ENCODE measurements around the gene SPACA5. TPM values are rescaled to one million over a fixed set of nuclear protein-coding genes. Genes with fewer than 3 reads are reported as not detected.
"Not testable (repeated sequence)": the region's sequence is repeated elsewhere in the genome, so short reads cannot be mapped to it uniquely, and the experiment has no call there.

Gene SPACA5
- total and polyA plus RNA-seq, 9 donors: not detected

DNA sequence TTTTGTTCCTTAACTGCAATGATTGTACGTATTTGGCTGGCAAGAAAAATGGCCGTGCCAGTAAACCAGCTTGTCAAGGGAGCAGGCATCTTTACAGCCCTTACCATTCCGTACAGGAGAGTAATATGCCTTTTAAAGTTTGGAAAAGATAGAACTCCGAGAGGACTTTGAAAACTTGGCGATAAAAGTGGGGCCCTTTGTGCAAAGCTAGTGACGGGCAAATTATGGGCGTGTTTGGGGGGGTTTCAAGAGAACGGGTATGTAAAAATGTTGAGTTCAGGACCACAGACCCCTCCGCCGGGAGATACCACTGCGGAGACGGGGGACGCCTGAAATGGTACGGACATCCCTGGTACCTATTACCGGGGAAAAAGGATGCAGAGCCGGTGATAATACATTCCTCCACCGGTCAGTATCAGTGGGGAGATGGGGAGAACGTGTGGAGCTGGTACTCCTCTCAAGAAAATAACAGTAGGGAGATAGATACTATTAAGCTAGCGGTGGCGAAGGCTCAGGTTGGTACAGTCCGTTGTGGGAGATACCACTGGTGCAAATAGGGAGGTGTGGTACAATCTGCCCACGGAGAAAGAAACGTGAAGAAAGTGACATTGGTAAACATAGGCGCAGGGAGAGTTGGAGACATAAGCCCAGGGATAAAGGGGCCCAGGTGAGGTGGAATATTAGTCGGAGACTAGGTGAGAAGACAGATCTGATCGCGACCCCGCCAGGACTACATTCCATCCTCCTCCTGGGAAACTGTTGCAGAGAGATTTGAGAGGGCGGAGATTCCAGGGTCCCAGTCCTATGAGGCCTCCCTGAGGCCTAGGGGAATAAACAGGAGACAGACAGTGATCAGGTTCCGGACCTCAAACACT, 14.5 kb downstream of the SPACA5 start:
- Histone ChIP-seq H3K36me3 (ENCODE audit: control insufficient read depth, insufficient read depth, low read length) (no peaks in the 10 kb centered on the region), H3K4me3 (ENCODE audit: low read length) (peak overlapping the region; percentile 50), H3K27me3 (ENCODE audit: control insufficient read depth, insufficient read depth, low read length) (no peaks in the 10 kb centered on the region), H3K9me3 (replicated peaks; ENCODE audit: control insufficient read depth, low read depth, low read length) (no peaks in the 10 kb centered on the region), H3K4me1 (ENCODE audit: control insufficient read depth, insufficient read depth, low read length) (no peaks in the 10 kb centered on the region), H3K27ac (ENCODE audit: low read length) (peak overlapping the region; percentile 77)
- DNase-seq: peak; percentile 88
- 32% methylated on average over 21 of the region's 30 CpGs for WGBS (ENCODE audit: insufficient coverage)

DNA sequence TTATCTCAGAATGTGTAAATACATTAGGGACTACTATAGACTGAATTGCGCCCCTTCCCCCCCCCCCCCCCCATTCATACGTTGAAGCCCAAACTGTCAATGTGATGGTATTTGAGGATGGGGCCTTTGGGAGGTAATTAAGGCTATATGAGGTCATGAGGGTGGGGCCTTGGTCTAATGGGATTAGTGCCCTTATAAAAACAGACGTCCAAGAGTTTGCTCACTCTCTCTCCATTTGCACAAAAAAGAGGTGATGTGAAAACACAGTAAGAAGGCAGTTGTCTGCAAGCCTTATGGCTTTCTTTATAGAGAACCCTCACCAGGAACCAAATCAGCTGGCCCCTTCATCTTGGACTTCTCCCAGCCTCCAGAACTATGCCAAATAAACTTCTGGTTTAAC, 15.3 kb downstream of the SPACA5 start:
- no peak overlapping the region for H3K27ac ChIP-seq (ENCODE audit: low read length)

DNA sequence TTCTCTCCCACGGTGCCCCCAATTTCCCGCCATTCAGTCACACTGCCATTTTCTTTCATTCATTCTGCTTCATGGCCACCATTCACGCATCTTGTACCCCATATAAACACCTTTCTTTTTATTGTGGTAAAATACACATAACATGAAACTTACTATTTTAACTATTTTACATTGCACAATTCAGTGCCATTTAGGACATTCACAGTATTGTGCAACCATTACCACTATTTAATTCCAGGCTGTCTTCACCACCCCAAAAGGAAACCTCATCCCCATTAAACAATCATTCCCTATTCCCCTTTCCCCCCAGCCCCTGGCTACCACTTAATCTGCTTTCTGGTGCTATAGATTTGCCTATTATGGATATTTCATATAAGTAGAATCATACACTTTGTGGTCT, 15.9 kb downstream of the SPACA5 start:
- H3K27me3 ChIP-seq (ENCODE audit: control insufficient read depth, insufficient read depth, low read length): no peaks in the 10 kb centered on the region
- no peak overlapping the region for H3K4me3 ChIP-seq (ENCODE audit: low read length)
- no peaks in the 10 kb centered on the region for H3K36me3 ChIP-seq (ENCODE audit: control insufficient read depth, insufficient read depth, low read length)
- no peak overlapping the region for H3K27ac ChIP-seq (ENCODE audit: low read length)
- 76% methylated on average over 2 of the region's 3 CpGs for WGBS (ENCODE audit: insufficient coverage)
- H3K4me1 ChIP-seq (ENCODE audit: control insufficient read depth, insufficient read depth, low read length): peaks cover 3% of the 10 kb centered on the region
- no peak for DNase-seq
- no peaks in the 10 kb centered on the region for H3K9me3 ChIP-seq (replicated peaks; ENCODE audit: control insufficient read depth, low read depth, low read length)

More for the DNA sequence above, 15.3 kb downstream of the SPACA5 start:
- no peaks in the 10 kb centered on the region for H3K36me3 ChIP-seq (ENCODE audit: control insufficient read depth, insufficient read depth, low read length)
- no peaks in the 10 kb centered on the region for H3K27me3 ChIP-seq (ENCODE audit: control insufficient read depth, insufficient read depth, low read length)
- H3K4me3 ChIP-seq (ENCODE audit: low read length): no peak overlapping the region
- H3K4me1 ChIP-seq (ENCODE audit: control insufficient read depth, insufficient read depth, low read length): no peaks in the 10 kb centered on the region
- WGBS (ENCODE audit: insufficient coverage): no CpG with 5 or more reads among the region's 3 CpGs
- DNase-seq: no peak
- no peaks in the 10 kb centered on the region for H3K9me3 ChIP-seq (replicated peaks; ENCODE audit: control insufficient read depth, low read depth, low read length)

GRCh38 chrX:48025561-48025960, 18.8 kb downstream of the SPACA5 start:
- peak; percentile 75 for DNase-seq
- Histone ChIP-seq H3K4me3 (ENCODE audit: low read length) (no peak overlapping the region), H3K27ac (ENCODE audit: low read length) (no peak overlapping the region), H3K4me1 (ENCODE audit: control insufficient read depth, insufficient read depth, low read length) (peaks cover 3% of the 10 kb centered on the region), H3K27me3 (ENCODE audit: control insufficient read depth, insufficient read depth, low read length) (no peaks in the 10 kb centered on the region), H3K36me3 (ENCODE audit: control insufficient read depth, insufficient read depth, low read length) (no peaks in the 10 kb centered on the region), H3K9me3 (replicated peaks; ENCODE audit: control insufficient read depth, low read depth, low read length) (no peaks in the 10 kb centered on the region)
- WGBS (ENCODE audit: insufficient coverage): 22% methylated on average over 4 of the region's 7 CpGs

- H3K27me3 ChIP-seq (ENCODE audit: control insufficient read depth, insufficient read depth, low read length); H3K4me1 ChIP-seq (ENCODE audit: control insufficient read depth, insufficient read depth, low read length); H3K36me3 ChIP-seq (ENCODE audit: control insufficient read depth, insufficient read depth, low read length); H3K9me3 ChIP-seq (replicated peaks; ENCODE audit: control insufficient read depth, low read depth, low read length); H3K4me3 ChIP-seq (ENCODE audit: low read length); H3K27ac ChIP-seq (ENCODE audit: low read length): not testable (repeated sequence)
- DNase-seq: peak; percentile 35
- WGBS (ENCODE audit: insufficient coverage): no CpG with 5 or more reads among the region's 4 CpGs
Observed at GRCh38 chrX:48027545-48027944, 20.8 kb downstream of the SPACA5 start.

- WGBS (ENCODE audit: insufficient coverage): 77% methylated on average over 6 of the region's 8 CpGs
- Histone ChIP-seq H3K4me1 (ENCODE audit: control insufficient read depth, insufficient read depth, low read length) (peaks cover 3% of the 10 kb centered on the region), H3K27ac (ENCODE audit: low read length) (no peak overlapping the region), H3K4me3 (ENCODE audit: low read length) (no peak overlapping the region), H3K27me3 (ENCODE audit: control insufficient read depth, insufficient read depth, low read length) (no peaks in the 10 kb centered on the region), H3K9me3 (replicated peaks; ENCODE audit: control insufficient read depth, low read depth, low read length) (no peaks in the 10 kb centered on the region), H3K36me3 (ENCODE audit: control insufficient read depth, insufficient read depth, low read length) (no peaks in the 10 kb centered on the region)
- no peak for DNase-seq
Observed at GRCh38 chrX:48028091-48028490, 21.3 kb downstream of the SPACA5 start.

DNA sequence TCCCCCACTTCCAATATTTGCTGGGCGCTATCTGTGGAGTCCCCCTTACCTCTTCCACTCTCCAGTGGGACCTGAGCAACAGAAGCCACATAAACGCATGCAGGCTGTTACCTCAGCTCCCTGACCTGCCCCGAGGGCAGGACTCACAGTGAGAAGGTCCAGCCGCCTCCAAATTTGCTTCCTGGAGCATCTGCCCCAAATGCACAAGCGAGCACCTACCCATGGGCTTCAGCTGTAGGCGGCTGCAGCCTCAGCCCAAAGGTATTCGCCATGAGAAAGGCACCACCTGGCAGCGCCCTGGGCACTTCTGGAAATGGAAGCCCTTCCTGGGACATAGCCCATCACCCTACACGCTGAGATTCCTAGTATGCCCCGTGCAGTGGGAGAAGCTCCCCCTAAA, 23.4 kb downstream of the SPACA5 start:
- WGBS (ENCODE audit: insufficient coverage): 84% methylated on average over 10 of the region's 10 CpGs

GRCh38 chrX:48030641-48031173, 23.9 kb downstream of the SPACA5 start:
- WGBS (ENCODE audit: insufficient coverage): 65% methylated on average over 4 of the region's 10 CpGs
- not testable (repeated sequence) for H3K27me3 ChIP-seq (ENCODE audit: control insufficient read depth, insufficient read depth, low read length); H3K36me3 ChIP-seq (ENCODE audit: control insufficient read depth, insufficient read depth, low read length)

More for the DNA sequence above, 23.4 kb downstream of the SPACA5 start:
- Histone ChIP-seq H3K36me3 (ENCODE audit: control insufficient read depth, insufficient read depth, low read length) (no peaks in the 10 kb centered on the region), H3K4me3 (ENCODE audit: low read length) (no peak overlapping the region), H3K4me1 (ENCODE audit: control insufficient read depth, insufficient read depth, low read length) (peaks cover 3% of the 10 kb centered on the region), H3K27me3 (ENCODE audit: control insufficient read depth, insufficient read depth, low read length) (no peaks in the 10 kb centered on the region), H3K9me3 (replicated peaks; ENCODE audit: control insufficient read depth, low read depth, low read length) (no peaks in the 10 kb centered on the region), H3K27ac (ENCODE audit: low read length) (no peak overlapping the region)
- no peak for DNase-seq

GRCh38 chrX:48035891-48036290, 29.1 kb downstream of the SPACA5 start:
- no peaks in the 10 kb centered on the region for H3K9me3 ChIP-seq (replicated peaks; ENCODE audit: control insufficient read depth, low read depth, low read length)
- H3K27me3 ChIP-seq (ENCODE audit: control insufficient read depth, insufficient read depth, low read length): no peaks in the 10 kb centered on the region
- no peaks in the 10 kb centered on the region for H3K4me1 ChIP-seq (ENCODE audit: control insufficient read depth, insufficient read depth, low read length)
- no peaks in the 10 kb centered on the region for H3K36me3 ChIP-seq (ENCODE audit: control insufficient read depth, insufficient read depth, low read length)
- WGBS (ENCODE audit: insufficient coverage): 28% methylated on average over 2 of the region's 4 CpGs
- no peak for DNase-seq
- no peak overlapping the region for H3K4me3 ChIP-seq (ENCODE audit: low read length)
- no peak overlapping the region for H3K27ac ChIP-seq (ENCODE audit: low read length)

More at GRCh38 chrX:48030641-48031173, 23.9 kb downstream of the SPACA5 start:
- not testable (repeated sequence) for H3K4me3 ChIP-seq (ENCODE audit: low read length); DNase-seq; H3K27ac ChIP-seq (ENCODE audit: low read length); H3K4me1 ChIP-seq (ENCODE audit: control insufficient read depth, insufficient read depth, low read length); H3K9me3 ChIP-seq (replicated peaks; ENCODE audit: control insufficient read depth, low read depth, low read length)

- Histone ChIP-seq H3K36me3 (ENCODE audit: control insufficient read depth, insufficient read depth, low read length) (no peaks in the 10 kb centered on the region), H3K27ac (ENCODE audit: low read length) (no peak overlapping the region), H3K4me3 (ENCODE audit: low read length) (no peak overlapping the region), H3K9me3 (replicated peaks; ENCODE audit: control insufficient read depth, low read depth, low read length) (no peaks in the 10 kb centered on the region), H3K4me1 (ENCODE audit: control insufficient read depth, insufficient read depth, low read length) (peaks cover 4% of the 10 kb centered on the region), H3K27me3 (ENCODE audit: control insufficient read depth, insufficient read depth, low read length) (peaks cover 2% of the 10 kb centered on the region)
- WGBS (ENCODE audit: insufficient coverage): 54% methylated on average over 2 of the region's 4 CpGs
- no peak for DNase-seq
Observed at GRCh38 chrX:48043056-48043455, 36.3 kb downstream of the SPACA5 start.
